Stimulated activated naive CD4-positive, alpha-beta T cell treated with Interleukin-2 at 50 U/mL for 16 hours (primary cell): ENCODE measurements around the gene C5.

Experiments
- DNase-seq: peaks from one replicate; lab custom pipeline; 2025; lab: John Stamatoyannopoulos, UW

The C5 gene

DNA sequence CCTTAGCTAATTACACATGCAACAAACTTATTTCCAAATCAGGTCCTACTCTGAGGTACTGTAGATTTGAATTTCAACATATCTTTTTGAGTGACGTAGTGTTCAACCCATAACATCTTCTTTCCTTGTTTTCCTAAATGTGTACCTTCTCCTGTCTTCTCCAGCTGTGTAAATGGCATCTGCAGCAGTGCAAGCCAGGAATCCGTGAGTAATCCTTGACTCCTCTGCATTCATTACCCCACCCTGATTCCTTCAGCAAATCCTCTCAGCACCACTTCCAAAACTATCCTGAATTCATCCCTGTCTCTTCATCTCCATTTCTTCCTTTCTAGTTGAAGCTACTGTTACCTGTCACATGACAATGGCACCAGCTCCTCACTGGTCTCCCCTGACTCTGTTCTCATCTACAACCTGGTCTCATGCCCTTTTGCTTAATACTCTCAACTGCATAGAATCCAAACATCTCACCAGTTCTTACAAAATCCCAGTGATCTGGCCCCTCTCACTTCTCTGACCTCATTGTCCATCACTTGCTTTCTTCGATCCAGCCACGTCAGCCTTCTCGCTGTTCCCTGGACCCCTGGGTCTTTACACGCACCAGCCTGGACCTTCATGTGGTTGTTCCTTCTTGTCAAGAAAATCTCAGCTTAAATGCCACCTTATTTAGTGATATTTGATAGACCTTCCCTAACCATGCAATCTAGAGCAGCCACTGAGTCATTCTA lies 108.9 kb downstream of the C5 start:
- no peak for DNase-seq

DNA sequence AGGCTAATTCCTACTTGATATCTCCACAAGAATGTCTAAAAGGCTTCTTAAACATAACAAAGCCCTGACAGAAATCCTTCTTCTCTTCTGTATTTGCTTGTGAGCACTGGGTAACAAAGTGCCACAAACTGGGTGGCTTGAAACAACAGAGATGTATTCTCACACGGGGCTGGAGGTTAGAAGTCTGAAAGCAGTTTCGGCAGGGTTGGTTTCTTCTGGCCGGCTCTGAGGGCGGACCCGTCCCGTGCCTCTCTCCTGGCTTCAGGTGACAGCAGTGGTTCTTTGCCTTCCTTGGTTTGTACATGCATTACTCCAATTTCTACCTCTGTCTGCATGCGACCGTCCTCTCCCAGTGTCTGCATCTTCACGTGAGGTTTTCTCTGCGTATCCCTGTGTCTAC lies 109.5 kb downstream of the C5 start:
- no peak for DNase-seq

DNA sequence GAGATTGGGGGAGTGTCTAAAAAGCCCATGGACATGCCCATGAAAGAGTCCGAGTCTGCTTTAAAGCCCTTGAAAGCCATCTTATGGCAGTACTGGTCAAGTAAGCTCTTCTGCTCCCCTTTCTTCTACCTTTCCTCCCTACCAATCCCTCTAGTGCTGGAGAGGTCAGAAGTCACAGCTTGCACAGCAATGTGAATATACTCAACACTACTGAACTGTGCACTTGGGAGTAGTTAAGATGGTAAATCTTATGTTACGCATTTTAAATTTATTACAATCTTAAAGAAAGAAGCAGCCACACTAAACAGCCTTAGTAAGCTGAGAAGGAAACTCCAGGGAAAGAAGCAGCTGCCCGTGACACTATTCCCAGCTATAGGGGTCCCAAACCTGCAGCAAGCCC lies 111.2 kb downstream of the C5 start:
- no peak for DNase-seq

DNA sequence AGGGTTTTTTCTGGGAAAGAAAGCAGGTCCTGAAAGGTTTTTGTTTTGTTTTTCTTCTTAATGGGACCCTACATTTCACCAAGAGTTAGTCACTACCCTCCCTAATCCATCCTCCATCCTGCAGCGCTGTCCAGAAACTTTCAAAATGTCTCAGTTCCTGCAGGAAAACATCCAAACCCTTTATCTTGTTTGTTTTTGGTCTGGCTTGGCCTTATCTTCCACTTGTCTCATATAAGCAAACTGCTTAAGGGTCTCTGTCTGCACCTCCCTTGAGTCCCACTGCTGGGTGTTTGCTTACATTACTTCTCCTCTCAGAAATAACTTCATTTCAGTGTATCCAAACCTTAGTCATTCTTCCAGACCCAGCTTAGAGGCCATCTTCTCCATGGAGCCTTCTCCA lies 112.5 kb downstream of the C5 start:
- DNase-seq: no peak

DNA sequence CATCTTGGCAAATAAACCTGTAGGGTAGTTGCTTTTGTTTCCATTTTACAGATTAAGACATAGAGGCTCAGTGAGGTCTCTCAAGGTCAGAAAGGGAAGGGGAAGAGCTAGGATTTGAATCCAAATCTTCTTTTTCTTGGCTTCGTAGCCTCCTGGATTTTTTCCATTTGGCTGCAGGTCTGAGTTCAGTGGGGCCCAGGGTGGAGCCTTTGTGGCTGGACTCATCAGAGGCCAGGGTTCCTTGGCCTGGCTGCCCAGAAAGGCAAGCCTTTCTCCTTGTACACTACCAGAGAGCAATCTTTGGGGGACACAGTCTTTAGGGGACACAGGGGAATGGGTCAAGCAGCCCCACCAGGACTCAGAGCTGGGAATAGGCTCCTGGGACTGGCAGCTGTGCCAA lies 112.9 kb downstream of the C5 start:
- DNase-seq: no peak

DNA sequence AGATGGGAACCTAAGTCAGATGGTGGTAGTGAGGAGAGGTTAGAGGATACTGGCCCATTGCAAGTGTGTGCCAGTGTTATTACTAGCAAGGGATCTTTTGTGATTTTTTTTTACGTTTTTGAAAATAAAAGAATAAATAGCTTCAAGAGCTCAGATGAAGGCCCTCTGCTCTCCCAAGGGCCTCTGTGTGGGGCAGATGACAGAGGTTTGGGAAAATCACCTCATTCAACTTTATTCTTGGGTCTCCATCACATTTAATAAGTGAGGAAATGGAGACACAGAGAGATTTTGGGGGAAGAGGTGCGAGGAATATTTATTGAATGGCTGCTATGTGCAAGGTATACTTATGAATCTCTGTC lies 113.3 kb downstream of the C5 start:
- no peak for DNase-seq

DNA sequence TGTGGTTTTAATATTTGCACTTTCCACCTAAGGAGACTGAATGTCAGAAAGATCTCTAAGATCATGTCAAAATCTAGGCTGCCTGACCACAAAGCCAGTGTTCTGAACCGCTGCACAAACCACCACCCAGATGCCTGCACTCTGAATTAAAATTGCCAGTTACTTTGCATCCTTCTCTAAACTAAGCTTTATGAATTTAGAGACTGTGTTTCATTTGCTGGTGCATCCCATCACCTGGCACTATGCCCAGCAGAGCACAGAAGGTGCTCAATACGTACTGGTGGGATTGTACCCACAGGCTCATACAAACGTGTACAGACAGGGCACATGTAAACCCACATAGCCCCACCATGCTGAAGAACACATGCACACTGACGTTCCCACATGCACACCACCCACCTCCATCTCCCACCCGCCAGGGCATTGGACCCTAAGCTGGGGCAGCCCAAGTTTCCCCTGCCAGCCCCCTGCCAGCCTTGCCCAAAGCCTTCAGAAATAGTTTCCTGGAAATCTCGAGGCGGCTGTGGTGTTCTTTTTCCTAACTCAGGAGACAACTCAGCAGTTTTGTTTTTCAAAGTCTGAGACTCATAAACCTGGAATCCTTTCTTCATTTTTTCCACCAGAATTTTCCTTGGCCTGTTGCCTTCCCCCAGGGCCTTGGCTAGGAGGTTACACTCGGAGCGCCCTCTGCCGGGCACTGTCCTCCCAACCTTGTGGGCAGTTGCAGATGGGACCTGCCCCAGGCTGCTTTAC lies 113.9 kb downstream of the C5 start:
- DNase-seq: peak; percentile 85

DNA sequence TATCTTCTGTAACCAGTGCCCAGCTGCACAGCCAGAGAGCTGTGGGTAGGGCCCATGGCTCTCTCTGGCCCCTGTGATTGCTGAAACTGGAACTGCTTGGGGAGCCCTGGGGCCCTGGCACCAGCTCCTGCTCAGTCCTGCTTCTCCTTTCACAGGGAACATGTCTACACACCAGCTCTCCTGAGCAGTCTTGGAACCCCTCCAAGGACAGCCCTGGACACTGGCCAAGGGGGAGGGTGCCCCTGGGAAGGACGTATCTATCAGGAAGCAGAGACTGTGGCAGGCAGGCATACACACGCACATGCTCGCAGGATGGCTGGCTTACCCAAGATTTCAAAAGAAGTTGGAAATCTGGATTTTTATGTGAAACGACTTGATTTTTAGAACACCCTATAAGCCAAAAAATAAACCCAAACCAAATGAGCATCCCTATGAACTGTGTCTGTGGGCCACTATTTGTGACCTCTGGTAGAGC lies 114.7 kb downstream of the C5 start:
- no peak for DNase-seq

DNA sequence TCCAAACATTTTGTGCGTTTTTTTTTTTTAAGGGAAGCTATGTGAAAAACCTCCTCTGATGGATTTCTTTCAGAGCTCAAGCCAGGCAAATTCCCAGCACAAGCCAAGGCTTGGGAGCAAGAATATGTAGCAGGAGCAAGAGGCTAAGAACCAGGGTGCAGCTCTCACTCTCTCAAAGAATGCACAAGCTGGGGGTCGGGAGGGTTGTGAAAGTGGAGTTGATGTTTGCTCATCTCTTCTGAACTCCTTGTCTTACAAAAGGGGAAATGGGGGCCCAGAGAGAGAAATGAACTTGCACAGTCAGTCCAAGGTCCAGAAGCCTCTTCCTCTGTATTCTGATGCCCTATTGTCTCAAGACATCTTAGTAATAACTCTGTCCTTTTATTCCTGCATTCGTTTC lies 115.8 kb downstream of the C5 start:
- no peak for DNase-seq

DNA sequence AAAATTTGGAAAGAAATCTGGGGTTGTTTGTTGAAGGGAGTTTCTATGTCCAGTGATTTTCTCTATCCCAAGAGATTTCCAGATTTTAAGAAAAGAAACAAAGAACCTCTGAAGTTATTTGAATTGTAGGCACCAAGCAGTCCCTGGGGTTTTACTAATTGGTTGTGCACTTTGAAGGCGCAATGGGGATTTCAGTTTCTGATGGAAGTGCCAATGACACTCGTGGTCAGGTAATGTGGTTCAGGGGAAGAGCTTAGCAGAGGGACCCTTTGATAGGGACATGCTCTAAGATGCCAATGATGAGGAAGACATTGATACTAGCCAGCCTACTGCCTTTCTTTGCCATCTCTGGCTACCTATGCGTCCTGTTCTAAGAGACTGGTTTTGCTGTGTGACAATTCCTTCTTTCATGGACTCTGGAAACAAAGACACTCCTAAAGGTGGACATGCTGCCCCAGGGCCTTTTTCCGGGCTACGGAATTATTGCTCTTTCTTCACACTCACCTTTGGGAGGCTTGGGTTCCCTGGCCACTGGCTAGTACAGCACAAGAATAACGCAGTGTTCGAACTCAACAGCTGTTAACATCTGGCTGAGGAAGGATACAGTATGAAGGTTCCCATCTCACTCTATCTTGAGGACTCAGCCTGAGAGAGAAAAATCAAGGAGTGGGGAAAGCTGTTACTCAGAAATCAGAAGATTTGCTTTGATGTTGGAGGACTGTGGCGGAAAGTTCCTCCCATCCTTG lies 116.6 kb downstream of the C5 start:
- DNase-seq: no peak

DNA sequence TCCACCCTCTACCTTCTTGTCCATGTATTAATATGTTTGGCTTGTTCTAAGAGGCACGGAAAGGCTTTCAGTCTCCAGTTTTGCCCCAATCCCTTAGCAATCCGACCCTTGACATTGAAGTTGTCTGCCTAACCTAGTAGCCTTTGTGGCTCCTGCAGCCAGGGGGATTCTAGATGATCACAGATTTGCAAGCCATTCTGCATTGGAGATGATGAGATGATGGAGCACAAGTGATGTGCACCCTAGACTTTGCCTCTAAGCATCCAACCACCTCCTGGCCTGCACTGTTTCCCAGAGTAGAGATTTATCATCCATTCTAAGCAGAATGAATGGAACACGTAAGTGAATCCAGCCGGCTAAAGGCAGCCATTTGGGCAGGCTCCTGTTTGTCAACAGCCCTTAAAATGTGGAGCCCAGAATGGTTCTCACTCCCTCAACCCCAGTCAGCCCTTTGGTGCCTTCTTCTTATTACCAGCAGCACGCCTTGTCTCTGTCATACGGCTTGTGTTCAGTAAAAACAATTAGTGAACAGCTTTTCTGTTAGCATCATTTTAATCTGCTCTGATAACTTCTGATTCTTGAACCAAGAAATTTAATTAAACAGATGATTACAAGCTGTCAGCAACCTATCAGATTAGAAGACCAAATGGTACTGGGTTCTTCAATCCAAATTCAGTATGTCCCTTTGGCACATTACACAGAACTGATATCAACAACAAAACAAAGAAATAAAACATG lies 117.8 kb downstream of the C5 start:
- DNase-seq: no peak

DNA sequence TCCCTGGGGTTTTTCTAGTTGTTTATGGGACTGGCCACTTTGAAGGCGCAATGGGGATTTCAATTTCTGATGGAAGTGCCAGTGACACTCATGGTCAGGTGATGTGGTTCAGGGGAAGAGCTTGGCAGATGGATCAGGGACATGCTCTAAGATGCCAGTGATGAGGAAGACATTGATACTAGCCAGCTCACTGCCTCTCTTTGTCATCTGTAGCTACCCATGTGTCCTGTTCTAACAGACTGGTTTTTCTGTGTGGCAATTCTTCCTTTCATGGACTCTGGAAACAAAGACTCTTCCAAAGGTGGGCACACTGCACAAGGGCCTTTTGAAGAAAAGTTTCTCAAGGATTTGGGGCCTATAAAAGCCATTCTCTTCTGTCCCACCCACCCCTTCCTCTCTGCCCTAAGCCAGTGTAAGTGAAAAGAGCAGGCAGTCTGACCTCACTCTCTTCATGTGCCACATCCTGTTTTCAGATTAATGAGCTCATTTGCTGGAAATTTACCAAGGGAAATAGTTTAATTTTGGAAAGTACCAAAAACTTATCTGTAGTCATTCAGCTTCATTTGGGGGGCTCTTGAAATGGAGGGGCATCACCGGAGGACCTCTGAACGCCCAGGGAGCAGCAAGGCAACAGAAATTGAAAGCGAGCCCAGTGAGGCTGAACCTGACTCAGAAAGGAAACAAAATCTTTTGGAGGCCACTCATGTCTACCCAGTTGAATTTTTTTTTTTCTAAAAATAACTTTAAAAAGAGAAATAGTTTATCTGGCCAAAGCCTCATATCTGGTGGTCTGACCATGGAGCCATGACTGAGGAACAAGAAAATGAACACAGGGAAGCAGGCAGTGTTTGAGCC lies 118.6 kb downstream of the C5 start:
- DNase-seq: peak; percentile 62

DNA sequence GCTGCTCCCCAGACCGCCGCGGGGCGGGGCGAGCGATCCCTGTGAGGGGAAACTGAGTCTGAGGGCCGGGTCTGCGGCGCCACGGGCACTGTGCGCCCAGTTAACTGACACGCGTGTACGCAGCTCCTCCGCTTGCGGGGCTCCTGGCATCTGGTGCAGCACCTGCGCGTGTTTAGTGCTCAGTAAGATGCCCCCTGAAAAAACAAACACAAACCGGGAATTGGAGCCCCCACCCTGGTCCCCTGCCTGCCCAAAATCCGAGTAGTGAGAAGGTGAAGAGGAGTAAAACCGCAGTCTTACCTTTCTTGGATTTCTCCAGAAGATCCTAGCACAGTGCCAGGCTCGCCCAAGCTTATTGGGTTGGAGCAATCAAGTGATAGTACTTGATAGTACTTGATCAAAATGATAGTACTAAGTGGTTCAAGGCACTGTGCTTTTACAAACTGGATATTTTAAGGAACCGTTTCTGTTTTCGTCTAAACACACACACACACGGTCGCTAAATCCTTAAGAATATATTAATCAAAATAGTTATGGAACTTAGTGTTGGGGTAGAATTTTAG lies 120.8 kb downstream of the C5 start:
- no peak for DNase-seq

DNA sequence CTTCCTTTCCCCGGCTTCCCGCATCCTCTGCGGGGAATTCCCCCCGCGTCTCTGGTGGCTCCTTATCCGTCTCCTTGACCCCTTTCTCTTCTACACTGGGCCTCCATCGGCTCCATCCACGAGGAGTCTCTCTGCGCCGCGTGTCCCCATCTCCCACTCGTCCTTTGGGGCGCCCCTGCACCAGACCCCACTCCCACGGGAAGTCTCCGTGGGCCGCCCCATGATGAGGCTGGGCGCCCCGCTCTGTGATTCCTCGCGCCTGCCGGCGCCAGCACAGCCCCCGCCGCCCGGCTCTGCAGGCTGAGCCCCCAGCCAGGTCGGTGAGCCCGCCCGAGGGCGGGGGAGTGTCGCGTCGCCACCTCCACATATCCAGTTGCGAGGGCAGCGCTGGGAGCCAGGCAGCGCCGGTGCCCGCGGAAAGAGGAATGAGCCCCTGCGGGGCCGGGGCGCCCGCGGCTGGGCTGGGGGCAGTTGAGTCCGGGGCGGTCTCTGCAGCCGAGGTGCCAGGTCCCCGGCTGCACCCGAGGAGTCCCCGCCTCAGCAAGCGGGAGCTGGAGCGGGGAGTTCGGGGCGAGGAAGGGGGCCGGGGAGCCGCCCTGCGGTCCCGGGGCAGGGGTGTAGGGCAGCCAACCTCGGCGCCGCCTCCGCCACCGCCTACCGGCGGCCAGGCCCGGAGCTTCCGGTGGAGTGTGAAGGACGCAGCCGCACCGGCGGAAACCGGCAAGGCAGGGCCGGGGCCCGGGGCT lies 121.4 kb downstream of the C5 start:
- peak; percentile 63 for DNase-seq

DNA sequence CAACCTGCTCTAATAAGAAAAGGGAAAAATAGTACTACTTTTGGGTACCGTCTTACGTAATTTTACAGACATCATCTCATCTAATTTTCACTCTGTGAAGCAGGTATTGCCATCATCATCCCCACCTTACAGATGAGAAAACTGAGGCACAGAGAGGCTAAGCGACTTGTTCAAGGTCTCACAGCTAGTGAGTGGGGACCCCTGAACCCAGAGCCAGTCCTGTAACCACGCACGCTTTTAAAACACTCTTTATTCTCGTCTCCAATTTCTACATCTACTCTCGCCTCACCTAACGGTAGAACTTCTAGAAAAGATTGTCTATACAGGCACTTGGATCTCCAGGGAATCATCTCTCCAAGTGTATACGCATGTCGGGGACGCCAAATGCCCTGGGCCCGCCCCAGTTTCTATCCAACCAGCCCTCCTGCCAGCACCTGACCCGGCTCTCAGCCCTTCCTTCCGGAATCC lies 122.0 kb downstream of the C5 start:
- DNase-seq: no peak

DNA sequence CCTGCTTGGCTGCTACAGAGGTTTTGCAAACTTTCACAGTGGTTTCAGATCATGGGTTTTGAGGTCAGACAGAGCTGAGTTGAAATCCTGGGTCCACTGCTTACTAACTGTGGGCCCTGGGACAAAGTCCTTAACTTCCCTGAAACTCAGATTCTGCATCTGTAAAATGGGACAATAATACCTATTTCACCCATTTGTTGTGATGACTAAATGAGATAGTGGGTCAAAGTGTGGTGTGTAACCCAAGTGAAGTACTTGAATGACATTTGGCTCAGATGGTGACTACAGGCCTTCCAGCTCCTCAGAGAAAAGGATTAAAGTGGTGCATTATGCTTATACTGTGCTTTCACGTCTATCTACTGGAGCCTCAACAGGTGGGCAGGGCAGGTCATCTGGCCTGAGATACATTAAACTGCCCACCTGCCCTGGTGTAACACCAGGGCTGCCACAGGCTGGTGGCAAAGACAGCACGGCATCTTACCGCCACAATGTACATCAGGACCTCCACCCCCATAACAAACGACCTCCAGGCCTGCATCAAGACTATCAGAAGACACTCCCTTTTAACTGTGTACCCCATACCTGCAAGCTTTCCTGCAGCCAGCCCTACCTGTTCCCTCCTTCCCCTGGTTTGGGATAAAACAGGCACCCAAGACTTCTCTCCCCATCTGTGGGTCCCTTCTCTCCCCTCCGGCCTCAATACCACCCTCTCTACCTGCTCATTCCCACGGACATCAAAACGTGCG lies 122.6 kb downstream of the C5 start:
- no peak for DNase-seq

DNA sequence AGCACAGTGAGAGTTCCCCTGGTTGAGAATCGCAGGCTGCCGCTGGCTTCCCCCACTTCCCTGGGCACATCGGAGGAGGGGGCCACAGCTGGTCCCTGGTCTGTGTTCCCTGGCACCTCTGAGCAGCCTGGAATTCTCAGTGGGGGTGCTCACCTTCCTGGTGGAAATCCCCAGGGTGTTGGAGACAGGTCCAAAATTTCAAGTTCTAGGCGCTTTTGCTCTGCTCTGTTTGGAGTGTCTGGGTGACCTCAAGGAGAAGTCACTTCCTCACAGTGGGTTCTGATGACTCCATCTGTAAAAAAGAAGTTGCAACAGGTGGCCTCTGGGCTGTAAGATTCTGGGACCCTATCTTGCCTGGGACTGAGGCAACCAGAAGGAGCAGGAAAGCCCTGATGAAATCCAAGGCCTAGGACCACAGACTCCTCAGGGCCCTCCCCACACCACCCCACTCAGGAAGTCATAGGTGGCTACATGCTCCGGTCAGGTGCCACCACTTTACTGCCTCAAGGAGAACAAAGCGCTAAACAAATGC lies 123.6 kb downstream of the C5 start, which contains the start of gene TRAF1:
TSS of gene TRAF1 (minus strand) at position 400 of the 532 bp plus-strand sequence. CDS start 721 bp downstream, outside the sequence.
- no peak for DNase-seq

DNA sequence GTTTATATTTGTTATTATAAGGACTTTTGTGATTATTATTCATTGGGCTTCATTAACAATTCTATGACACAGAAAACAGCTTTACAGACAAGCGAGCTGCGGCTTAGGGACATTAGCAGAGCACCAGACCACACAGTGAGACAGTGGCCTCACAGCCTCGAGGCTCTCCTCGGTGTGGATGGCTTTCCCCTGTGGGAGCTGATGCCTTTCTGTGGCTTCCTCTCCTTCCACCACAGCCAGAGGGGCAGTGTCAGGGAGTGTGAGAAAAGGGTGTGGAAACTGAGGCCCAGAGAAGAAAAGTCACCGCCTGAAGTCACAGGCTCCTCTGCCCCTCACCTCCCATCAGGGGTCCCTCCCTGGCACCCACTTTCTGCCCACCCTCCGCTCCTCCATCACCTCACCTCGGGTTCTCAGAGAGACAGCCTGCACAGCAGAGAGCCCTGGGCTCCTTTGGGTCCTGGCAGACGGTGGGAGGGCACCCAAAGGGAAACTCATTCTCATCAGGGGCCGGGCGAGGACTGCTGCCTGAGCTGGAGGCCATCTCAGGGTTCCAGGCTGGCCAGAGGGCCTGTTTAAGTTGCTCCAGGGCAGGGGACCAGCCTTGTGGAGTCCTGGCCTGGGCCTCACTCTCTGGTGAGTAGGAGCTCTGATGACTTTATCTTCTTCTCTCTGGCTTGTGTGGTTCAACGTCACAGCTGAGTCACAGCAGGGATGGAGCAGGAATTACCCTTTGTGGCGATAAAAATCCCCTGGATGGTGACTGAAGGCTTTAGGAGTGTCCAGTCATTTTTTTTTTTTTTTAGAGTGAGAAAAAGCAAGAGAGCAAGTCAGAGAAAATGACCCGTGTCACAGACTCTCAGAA lies 124.3 kb downstream of the C5 start:
- DNase-seq: peak; percentile 85
